Glutamatergic neuron (in vitro differentiated cells): ENCODE data around the gene SRGAP2B. TPM values are rescaled to one million over a fixed set of nuclear protein-coding genes. Genes with fewer than 3 reads are reported as not detected.
"Not testable (repeated sequence)": the region's sequence is repeated elsewhere in the genome, so short reads cannot be mapped to it uniquely, and the experiment has no call there.

ENCODE experiments used
- DNase-seq: peaks from one replicate; pipeline ENCODE4 v3.0.0; 2022
- H3K27ac Mint-ChIP-seq: one replicate; pipeline ENCODE4 v1.8.0; 2020; ENCODE audit warnings: mild to moderate bottlenecking, mixed read lengths, inconsistent platforms; ENCODE audit not compliant: unreplicated experiment
- H3K27me3 Mint-ChIP-seq: one replicate; pipeline ENCODE4 v1.8.0; 2020; ENCODE audit warnings: mild to moderate bottlenecking, moderate library complexity, mixed read lengths, inconsistent platforms; ENCODE audit not compliant: unreplicated experiment
- H3K36me3 Mint-ChIP-seq: one replicate; pipeline ENCODE4 v1.8.0; 2020; ENCODE audit warnings: mild to moderate bottlenecking, mixed read lengths, inconsistent platforms; ENCODE audit not compliant: unreplicated experiment
- H3K4me1 Mint-ChIP-seq: one replicate; pipeline ENCODE4 v1.8.0; 2020; ENCODE audit warnings: mild to moderate bottlenecking, low read depth, mixed read lengths, inconsistent platforms; ENCODE audit not compliant: unreplicated experiment
- H3K4me3 Mint-ChIP-seq: one replicate; pipeline ENCODE4 v1.8.0; 2020; ENCODE audit warnings: mild to moderate bottlenecking, mixed read lengths, inconsistent platforms; ENCODE audit not compliant: unreplicated experiment
- H3K9me3 Mint-ChIP-seq: one replicate; pipeline ENCODE4 v1.8.0; 2020; ENCODE audit warnings: mild to moderate bottlenecking, moderate library complexity, mixed read lengths, inconsistent platforms; ENCODE audit not compliant: unreplicated experiment
- total RNA-seq: library from RNA; stranded (reverse); fragmentation: NEBNext Ultra II Directional; extraction: Animal tissue kit (Norgen Biotek cat#: 25700); gene quantifications from one replicate; pipeline ENCODE4 v1.2.1, GENCODE V29; 2021; ENCODE audit not compliant: unreplicated experiment

The SRGAP2B gene
- total RNA-seq, 1 donor from 2014 or later = 17.8 TPM

GRCh38 chr1:145053428-145053827 is 41.7 kb downstream of the SRGAP2B start:
- not testable (repeated sequence) for H3K36me3 Mint-ChIP-seq, H3K9me3 Mint-ChIP-seq, H3K27ac Mint-ChIP-seq, H3K27me3 Mint-ChIP-seq, DNase-seq, H3K4me3 Mint-ChIP-seq, H3K4me1 Mint-ChIP-seq

- H3K4me1 Mint-ChIP-seq, DNase-seq, H3K36me3 Mint-ChIP-seq, H3K27ac Mint-ChIP-seq, H3K4me3 Mint-ChIP-seq, H3K9me3 Mint-ChIP-seq, H3K27me3 Mint-ChIP-seq: not testable (repeated sequence)
Observed at GRCh38 chr1:145052019-145052776, 42.9 kb downstream of the SRGAP2B start.

- not testable (repeated sequence) for H3K27ac Mint-ChIP-seq, DNase-seq, H3K9me3 Mint-ChIP-seq, H3K36me3 Mint-ChIP-seq, H3K27me3 Mint-ChIP-seq, H3K4me1 Mint-ChIP-seq, H3K4me3 Mint-ChIP-seq
Observed at GRCh38 chr1:145048181-145048856, 46.8 kb downstream of the SRGAP2B start.

- not testable (repeated sequence) for H3K4me1 Mint-ChIP-seq, H3K9me3 Mint-ChIP-seq, H3K4me3 Mint-ChIP-seq, H3K27me3 Mint-ChIP-seq, H3K27ac Mint-ChIP-seq, H3K36me3 Mint-ChIP-seq, DNase-seq
Observed at GRCh38 chr1:145047553-145047952, 47.6 kb downstream of the SRGAP2B start.

GRCh38 chr1:145045571-145046273 is 49.4 kb downstream of the SRGAP2B start:
- H3K27ac Mint-ChIP-seq, H3K9me3 Mint-ChIP-seq, H3K27me3 Mint-ChIP-seq, H3K36me3 Mint-ChIP-seq, H3K4me1 Mint-ChIP-seq, DNase-seq, H3K4me3 Mint-ChIP-seq: not testable (repeated sequence)

- not testable (repeated sequence) for H3K36me3 Mint-ChIP-seq, H3K27ac Mint-ChIP-seq, DNase-seq
Observed at GRCh38 chr1:145041519-145041918, 53.6 kb downstream of the SRGAP2B start.

GRCh38 chr1:145036019-145036418 is 59.1 kb downstream of the SRGAP2B start:
- not testable (repeated sequence) for H3K27ac Mint-ChIP-seq, H3K4me3 Mint-ChIP-seq, H3K4me1 Mint-ChIP-seq, DNase-seq, H3K9me3 Mint-ChIP-seq, H3K27me3 Mint-ChIP-seq, H3K36me3 Mint-ChIP-seq

More at GRCh38 chr1:145041519-145041918, 53.6 kb downstream of the SRGAP2B start:
- not testable (repeated sequence) for H3K4me1 Mint-ChIP-seq, H3K4me3 Mint-ChIP-seq, H3K9me3 Mint-ChIP-seq, H3K27me3 Mint-ChIP-seq

- not testable (repeated sequence) for H3K4me1 Mint-ChIP-seq, H3K36me3 Mint-ChIP-seq, DNase-seq, H3K4me3 Mint-ChIP-seq, H3K27me3 Mint-ChIP-seq, H3K27ac Mint-ChIP-seq, H3K9me3 Mint-ChIP-seq
Observed at GRCh38 chr1:145033523-145033922, 61.6 kb downstream of the SRGAP2B start.

GRCh38 chr1:145027251-145027650 is 67.9 kb downstream of the SRGAP2B start:
- not testable (repeated sequence) for H3K27ac Mint-ChIP-seq, H3K4me3 Mint-ChIP-seq, H3K36me3 Mint-ChIP-seq, DNase-seq, H3K9me3 Mint-ChIP-seq, H3K27me3 Mint-ChIP-seq, H3K4me1 Mint-ChIP-seq

- DNase-seq, H3K4me1 Mint-ChIP-seq, H3K9me3 Mint-ChIP-seq, H3K27ac Mint-ChIP-seq, H3K27me3 Mint-ChIP-seq, H3K4me3 Mint-ChIP-seq, H3K36me3 Mint-ChIP-seq: not testable (repeated sequence)
Observed at GRCh38 chr1:145025286-145025685, 69.8 kb downstream of the SRGAP2B start.

- H3K4me1 Mint-ChIP-seq, H3K27ac Mint-ChIP-seq: not testable (repeated sequence)
Observed at GRCh38 chr1:145022259-145022658, 72.9 kb downstream of the SRGAP2B start.

GRCh38 chr1:145021749-145022148 is 73.4 kb downstream of the SRGAP2B start:
- H3K36me3 Mint-ChIP-seq, H3K4me1 Mint-ChIP-seq, H3K27ac Mint-ChIP-seq: not testable (repeated sequence)

More at GRCh38 chr1:145022259-145022658, 72.9 kb downstream of the SRGAP2B start:
- not testable (repeated sequence) for H3K9me3 Mint-ChIP-seq, H3K27me3 Mint-ChIP-seq, H3K36me3 Mint-ChIP-seq, DNase-seq, H3K4me3 Mint-ChIP-seq

More at GRCh38 chr1:145021749-145022148, 73.4 kb downstream of the SRGAP2B start:
- not testable (repeated sequence) for H3K9me3 Mint-ChIP-seq, H3K27me3 Mint-ChIP-seq, H3K4me3 Mint-ChIP-seq, DNase-seq
